HG02870 (cell line): ENCODE results near the gene SNCAIP.
"Not testable (repeated sequence)": the region's sequence is repeated elsewhere in the genome, so short reads cannot be mapped to it uniquely, and the experiment has no call there.

ENCODE experiments used
- ATAC-seq: cut with Tn5 transposase; IDR thresholded peaks from one replicate; pipeline ENCODE4 v1.9.1; 2021; ENCODE audit warnings: mild to moderate bottlenecking, moderate library complexity; ENCODE audit not compliant: unreplicated experiment

Gene SNCAIP

GRCh38 chr5:122312591-122313406 lies 762 bp downstream of the SNCAIP start:
- ATAC-seq, result peak; percentile 8

DNA sequence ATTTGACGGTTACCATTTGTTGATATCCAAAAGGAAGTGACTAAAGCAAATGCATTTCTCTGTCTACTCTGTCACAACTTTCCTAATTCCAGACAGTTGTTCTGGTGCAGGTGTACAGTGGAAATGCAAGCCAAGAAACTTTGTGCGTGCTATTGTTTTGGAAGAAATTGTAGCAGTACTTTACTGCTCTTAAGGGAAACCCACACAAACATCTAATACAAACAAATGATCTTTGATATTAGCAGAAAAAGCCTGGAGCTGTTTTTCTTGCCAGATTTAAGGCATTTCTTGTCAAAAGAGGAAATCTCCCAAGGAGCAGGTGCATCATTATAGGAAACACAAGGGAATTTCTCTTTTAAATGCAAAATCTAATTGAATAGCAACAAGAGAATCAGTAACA lies 2.0 kb downstream of the SNCAIP start:
- no peak for ATAC-seq

DNA sequence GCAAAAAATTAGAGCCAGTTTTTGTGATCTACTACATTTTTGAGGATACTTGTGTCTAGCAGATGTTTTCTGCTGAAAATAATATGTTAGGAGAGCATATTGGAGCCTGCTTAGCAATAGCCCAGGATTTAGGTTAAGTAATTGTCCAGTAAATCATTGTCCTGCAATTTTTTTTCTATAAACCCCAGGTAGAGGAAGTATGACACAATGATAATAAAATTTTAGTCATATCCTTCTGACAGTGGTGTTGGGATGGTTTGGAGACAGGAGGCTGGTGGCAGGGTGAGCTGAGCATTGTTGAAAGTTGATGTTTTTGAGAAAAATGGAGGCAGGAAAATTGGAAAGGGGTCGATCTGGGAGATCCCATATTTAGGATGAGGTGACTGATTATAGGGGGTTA lies 3.5 kb downstream of the SNCAIP start:
- no peak for ATAC-seq

GRCh38 chr5:122316656-122317055 lies 4.6 kb downstream of the SNCAIP start:
- ATAC-seq, result no peak

DNA sequence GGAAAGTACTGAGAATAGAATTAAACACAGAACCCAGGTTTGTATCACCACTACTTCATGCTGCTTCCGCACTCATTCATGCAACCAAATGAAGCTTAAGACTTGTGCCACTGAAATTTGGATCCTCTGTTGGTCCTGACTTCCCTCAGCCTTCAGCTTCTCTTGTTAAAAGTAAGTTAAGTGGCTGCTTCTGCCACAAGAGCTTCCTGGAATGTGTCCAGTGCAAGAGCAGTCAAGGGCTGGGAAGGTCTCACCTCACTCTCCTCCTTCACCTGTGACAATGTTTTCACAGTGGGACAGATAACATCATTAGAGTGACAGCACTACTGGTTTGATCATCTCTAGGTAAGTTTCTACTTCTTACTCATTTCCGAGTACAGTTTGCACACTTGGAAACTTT lies 7.9 kb downstream of the SNCAIP start:
- ATAC-seq, result no peak

DNA sequence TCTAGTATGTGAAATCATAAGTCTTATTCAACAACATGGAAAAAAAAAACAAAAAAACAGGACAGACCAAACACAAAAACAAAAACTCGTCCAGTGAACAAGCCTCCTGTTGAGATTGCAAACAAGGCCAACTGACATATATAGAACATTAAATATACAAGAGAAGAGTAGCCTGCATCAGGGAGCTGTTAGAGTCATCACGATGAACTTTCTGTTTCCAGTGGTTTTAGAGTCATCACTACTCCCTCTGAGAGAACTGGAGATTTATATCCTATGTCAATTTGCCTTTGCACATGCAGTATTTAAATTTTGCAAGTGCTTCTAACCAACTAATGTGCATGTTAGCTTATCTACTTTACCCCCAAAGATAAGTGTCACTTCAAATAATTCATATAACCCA lies 9.9 kb downstream of the SNCAIP start:
- no peak for ATAC-seq

DNA sequence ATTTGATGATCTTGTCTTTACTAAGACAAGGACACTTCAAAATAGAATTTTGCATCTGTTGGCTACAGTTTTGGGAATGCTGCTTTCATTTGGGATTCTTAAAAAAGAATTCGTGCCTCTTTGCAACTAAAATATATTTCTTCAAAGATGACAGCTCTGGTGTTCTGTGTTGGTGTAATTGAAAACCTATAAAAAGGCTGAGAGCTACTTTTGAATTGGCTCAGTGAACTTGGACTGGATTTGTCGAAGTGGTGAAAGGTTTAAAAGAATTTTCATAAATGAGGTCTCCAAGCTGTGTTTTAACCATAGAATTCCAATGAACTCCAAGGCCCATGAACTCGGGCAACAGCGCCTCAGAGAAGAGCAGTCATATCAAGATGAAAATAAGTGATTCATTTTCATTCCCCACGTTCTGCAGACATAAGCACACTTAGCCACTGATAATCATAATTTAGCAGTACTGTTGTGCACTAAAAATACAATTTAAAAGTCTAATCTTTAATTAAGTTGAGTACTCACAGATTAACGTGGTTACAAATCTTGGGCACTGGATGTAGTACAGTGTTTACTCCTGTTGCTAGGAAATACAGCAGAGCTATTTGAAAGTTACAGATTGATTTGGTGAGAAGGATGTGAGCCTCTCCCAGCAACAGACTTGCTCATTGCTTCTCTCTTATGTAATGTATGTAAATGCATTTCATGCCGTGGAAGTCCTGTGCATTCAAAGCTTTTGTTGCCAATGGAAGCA lies 10.9 kb downstream of the SNCAIP start:
- ATAC-seq, result no peak

DNA sequence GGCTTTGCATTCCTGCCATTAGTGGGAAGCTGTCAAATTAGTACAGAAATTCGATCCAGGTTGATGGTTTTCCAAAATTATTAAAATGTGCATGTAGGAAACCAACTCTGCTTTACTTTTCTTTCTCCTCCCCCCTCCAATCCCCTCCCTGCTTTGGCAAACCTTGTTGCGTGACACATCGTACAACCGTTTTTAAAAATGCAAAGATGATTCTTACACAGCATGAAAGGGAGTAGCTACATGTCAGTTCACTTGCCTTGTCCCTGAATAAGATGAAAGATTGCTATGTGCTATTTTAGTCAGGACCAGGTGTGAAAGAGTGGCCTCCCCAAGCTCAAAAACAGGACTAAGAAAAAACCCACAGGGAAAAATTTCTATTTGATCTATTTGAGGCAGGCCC lies 11.7 kb downstream of the SNCAIP start:
- ATAC-seq, result no peak

DNA sequence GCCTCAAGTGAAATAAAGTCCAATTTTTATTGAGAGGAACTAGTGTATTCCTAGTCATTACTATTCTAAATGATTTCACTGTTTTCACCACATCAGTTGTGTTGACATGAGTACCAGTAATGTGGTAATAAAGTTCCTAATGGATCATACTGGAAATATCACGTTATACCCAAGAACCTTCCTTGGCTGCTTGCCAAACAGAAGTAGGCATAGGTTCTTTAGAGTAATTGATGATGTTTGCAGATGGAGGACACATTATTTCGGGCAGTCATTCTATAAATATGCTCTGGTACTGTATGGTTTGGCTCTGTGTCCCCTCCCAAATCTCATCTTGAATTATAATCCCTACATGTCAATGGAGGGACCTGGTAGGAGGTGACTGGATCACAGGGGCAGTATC lies 15.1 kb downstream of the SNCAIP start:
- no peak for ATAC-seq

- ATAC-seq, result no peak
These were observed 18.8 kb downstream of the SNCAIP start for GRCh38 chr5:122330881-122331280.

DNA sequence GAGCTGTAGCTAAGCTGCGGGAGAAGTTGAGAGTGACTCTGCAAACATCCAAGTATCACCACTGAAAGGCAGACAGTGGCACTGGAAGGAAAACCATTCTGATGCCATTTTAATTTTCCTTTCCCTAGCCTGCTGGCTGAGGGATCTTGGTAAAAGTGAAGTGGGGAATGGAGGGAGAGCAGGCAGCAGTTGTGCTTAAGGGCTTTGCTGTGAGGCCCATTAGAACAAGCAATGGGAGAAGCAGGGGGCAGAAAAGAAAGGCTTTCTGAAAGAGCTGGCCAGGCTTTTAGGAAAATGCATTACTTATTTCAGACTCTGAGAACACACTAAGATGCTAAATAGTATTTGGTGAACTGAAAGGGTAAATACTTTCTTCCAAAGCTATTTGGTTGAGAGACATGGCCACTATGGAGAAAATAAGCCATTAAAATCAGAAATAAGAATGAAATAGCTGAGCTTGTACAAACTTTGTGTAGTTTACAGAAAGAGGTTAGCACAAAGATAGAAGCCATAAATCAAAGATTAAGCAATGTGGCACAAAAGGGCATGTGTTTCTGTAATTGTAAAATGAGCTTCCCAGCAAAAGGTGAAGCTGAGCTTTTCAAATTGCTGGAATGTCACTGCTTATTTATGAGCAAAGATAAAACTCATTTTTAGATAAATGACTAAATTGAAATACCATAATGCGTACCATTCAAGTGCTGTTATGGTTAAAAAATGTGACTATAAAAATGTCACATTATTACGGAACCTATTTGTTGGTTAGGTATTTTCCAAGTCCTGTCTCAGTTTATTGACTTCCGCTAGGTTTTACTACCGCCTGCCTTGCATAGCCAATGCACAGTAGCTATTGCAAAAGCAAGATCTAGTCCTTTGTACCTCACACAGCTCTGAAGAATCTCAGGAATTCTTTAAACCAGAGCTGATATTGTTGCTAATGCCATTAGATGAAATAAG lies 20.8 kb downstream of the SNCAIP start:
- no peak for ATAC-seq

- ATAC-seq, result no peak
These were observed 21.5 kb downstream of the SNCAIP start for GRCh38 chr5:122333564-122333963.

- no peak for ATAC-seq
These were observed 27.6 kb downstream of the SNCAIP start for GRCh38 chr5:122339591-122339990.

GRCh38 chr5:122341087-122341486 lies 29.1 kb downstream of the SNCAIP start:
- ATAC-seq, result no peak

DNA sequence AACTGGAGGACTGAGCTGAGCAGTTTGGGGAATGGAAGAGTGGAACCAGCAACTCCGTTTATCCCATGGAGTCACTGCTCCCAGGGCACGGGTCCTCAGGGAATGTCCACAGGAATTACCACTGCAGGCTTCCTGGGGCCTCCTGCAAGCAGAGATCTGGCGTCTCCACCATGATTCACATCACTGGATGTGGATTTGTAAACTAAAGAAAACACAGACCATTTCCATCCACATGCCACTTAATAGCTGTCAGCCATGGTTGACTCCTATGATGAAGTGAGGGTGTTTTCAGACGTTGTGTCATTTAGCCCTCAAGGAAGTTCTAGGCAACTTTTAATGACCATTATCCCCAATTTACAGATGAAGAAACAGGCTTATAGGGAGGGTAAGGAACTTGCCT lies 30.2 kb downstream of the SNCAIP start:
- ATAC-seq, result no peak

DNA sequence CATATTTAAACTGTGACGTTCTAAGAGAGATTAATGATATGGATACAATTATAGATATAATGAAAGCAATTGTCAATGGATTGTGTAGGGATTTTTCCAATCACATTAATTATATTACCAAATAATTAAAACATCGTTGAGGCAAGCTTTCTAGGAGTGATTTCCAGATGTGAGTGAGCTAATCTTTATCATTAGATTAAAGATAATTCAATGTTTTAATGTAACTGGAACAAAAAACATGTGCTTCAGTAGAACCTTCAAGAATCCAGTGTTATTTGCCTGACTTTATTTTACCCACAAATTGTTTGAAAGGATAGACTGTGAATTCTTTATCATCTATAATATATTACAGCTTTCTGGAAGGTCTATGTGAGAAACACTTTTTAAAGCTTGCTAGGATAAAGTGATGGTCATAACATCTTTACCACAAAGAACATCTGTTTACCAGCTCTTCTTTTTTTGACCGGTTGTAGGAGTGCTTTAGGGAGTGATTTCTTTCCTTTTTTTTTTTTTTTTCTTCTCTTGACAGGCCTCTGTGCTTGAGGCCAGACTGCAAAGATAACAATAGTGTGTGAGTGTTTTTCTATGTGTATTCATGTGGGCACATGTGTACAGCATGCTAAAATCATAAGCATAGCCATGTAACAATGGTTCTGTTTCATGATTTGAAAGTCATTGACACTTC lies 35.0 kb downstream of the SNCAIP start:
- ATAC-seq, result no peak

DNA sequence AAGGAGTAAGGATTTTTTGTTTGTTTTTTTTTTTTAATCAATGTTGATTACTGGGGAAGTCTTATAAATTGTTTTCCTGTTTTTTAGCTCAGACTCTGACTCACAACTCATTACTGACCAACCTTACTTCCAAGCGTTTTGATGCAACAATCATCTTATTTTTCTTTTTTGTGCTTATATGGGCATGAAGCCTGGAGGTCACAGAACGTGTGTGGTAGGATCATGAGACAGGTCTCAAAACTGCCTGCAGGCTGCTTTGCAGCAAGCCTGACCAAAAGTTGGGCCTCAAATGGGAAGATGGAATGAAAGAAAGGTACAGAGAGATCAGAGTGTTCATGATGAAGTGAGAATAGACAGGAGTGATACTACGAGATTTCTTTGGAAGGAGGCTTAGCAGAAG lies 38.5 kb downstream of the SNCAIP start:
- ATAC-seq, result no peak

DNA sequence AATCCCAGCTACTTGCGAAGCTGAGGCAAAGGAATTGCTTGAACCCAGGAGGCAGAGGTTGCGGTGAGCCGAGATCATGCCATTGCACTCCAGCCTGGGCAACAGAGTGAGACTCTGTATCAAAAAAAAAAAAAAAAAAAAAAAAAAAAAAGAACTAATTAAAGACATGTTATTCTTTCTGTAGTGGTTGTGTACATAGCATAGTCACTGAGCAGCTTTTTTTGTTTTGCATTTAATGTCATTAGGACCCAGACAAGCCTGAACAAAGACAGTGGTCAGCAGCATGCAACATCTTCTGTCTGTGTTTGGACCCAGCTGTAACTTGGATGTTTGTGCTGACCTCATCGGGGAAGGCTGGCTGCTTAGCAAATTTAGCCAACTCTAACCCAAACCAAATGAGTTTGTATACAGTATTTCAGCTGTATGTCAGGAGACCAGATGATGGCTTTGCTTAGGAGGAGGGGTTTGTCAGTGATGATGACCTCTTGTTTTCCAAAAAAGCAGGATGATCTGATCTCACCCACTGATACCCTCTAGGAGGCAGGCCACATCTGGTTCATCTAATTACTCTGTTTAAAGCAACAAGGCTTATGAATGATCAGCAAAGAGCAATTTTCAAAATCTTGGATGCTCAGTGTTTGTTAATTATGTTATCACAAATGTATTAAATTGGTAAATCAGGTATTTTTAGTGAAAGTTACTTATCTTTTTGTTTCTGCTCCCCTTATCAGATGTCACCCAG lies 39.5 kb downstream of the SNCAIP start:
- no peak for ATAC-seq

DNA sequence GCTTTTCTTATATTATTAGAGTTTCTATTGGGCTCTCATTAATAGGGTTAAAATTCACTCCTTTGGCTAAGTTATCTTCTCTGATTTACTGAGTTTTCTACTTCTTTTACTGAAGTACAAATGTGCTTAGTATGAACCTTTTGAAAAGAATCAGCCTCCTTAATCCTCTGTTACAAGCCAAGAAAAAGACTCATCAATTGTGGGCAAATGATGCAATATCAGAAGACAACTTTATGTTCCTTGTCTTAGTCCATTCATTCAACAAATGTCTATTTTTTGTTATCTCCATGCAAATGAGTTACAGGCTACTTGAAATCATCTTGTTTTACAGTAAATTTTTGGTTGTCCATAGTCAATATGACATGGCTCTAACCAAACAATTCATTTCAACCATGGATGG lies 40.3 kb downstream of the SNCAIP start:
- no peak for ATAC-seq

DNA sequence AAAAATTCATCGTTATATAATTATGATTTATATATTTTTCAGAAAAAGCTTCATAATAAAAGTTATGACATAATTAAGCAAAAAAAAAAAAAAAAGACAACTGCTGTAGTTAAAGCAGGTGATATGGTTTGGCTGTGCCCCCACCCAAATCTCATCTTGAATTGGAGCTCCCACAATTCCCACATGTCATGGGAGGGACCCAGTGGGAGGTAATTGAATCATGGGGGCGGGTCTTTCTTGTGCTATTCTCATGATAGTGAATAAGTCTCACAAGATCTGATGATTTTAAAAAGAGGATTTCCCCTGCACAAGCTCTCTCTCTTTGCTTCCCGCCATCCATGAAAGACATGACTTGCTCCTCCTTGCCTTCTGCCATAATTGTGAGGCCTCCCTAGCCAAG lies 41.3 kb downstream of the SNCAIP start:
- ATAC-seq, result not testable (repeated sequence)
